Measurements from ENCODE around the gene EHMT2.

The EHMT2 gene

GRCh38 chr6:31887173-31888007 is 10.1 kb downstream of the EHMT2 start:
- ATAC-seq (ENCODE audit: insufficient read depth, low read depth) (no peak), DNase-seq (no peak)
- 0 out of 2 replicates have a peak, but pooled peaks cover 4% of the 10 kb centered on the region for H3K79me2 ChIP-seq (ENCODE audit: insufficient read depth, low read length)
- no peak overlapping the region for H3K9ac ChIP-seq (ENCODE audit: low read depth, low read length)
- H3K4me3 ChIP-seq (ENCODE audit: low read depth in 1 of 2, low read length in 2 of 2), result no peak overlapping the region
- TF ChIP-seq, protein P1, sequence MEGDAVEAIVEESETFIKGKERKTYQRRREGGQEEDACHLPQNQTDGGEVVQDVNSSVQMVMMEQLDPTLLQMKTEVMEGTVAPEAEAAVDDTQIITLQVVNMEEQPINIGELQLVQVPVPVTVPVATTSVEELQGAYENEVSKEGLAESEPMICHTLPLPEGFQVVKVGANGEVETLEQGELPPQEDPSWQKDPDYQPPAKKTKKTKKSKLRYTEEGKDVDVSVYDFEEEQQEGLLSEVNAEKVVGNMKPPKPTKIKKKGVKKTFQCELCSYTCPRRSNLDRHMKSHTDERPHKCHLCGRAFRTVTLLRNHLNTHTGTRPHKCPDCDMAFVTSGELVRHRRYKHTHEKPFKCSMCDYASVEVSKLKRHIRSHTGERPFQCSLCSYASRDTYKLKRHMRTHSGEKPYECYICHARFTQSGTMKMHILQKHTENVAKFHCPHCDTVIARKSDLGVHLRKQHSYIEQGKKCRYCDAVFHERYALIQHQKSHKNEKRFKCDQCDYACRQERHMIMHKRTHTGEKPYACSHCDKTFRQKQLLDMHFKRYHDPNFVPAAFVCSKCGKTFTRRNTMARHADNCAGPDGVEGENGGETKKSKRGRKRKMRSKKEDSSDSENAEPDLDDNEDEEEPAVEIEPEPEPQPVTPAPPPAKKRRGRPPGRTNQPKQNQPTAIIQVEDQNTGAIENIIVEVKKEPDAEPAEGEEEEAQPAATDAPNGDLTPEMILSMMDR (IDR thresholded peaks at IDR 0.05; ENCODE audit: borderline replicate concordance, extremely low read depth, low read length, poor library complexity, severe bottlenecking), result no peak
- no peak for TF ChIP-seq EZH2 (IDR thresholded peaks at IDR 0.05; ENCODE audit: borderline replicate concordance, low read depth, low read length, severe bottlenecking)
- H4K20me1 ChIP-seq (ENCODE audit: insufficient read depth, low read length), result peaks cover 29% of the 10 kb centered on the region; the same call in 1 of the 2 replicates
- H3K36me3 ChIP-seq (ENCODE audit: insufficient read depth, low read length), result peaks cover 90% of the 10 kb centered on the region
- H3K27ac ChIP-seq (ENCODE audit: low read length), result no peak overlapping the region
- no peak overlapping the region for H3K4me2 ChIP-seq (ENCODE audit: insufficient read depth, low read length)
- H3K4me1 ChIP-seq (ENCODE audit: insufficient read depth, low read length), result no peaks in the 10 kb centered on the region
- H3K27me3 ChIP-seq (ENCODE audit: insufficient read depth, low read length, poor library complexity), result no peaks in the 10 kb centered on the region
- H3K9me3 ChIP-seq (ENCODE audit: insufficient read depth, low read length, severe bottlenecking), result no peaks in the 10 kb centered on the region
- no peak overlapping the region for H2AFZ ChIP-seq (ENCODE audit: low read depth, low read length)

GRCh38 chr6:31886541-31886991 is 10.9 kb downstream of the EHMT2 start:
- no peak for TF ChIP-seq EZH2 (IDR thresholded peaks at IDR 0.05; ENCODE audit: borderline replicate concordance, low read depth, low read length, severe bottlenecking)
- TF ChIP-seq, protein P1 (IDR thresholded peaks at IDR 0.05; ENCODE audit: borderline replicate concordance, extremely low read depth, low read length, poor library complexity, severe bottlenecking), result no peak
- DNase-seq, result no peak
- Histone ChIP-seq H3K36me3 (ENCODE audit: insufficient read depth, low read length) (peaks cover 88% of the 10 kb centered on the region), H3K4me2 (ENCODE audit: insufficient read depth, low read length) (no peak overlapping the region), H3K27me3 (ENCODE audit: insufficient read depth, low read length, poor library complexity) (no peaks in the 10 kb centered on the region), H3K4me3 (ENCODE audit: low read depth in 1 of 2, low read length in 2 of 2) (no peak overlapping the region), H3K9me3 (ENCODE audit: insufficient read depth, low read length, severe bottlenecking) (no peaks in the 10 kb centered on the region), H3K9ac (ENCODE audit: low read depth, low read length) (no peak overlapping the region), H3K27ac (ENCODE audit: low read length) (no peak overlapping the region), H3K4me1 (ENCODE audit: insufficient read depth, low read length) (no peaks in the 10 kb centered on the region), H4K20me1 (ENCODE audit: insufficient read depth, low read length) (peaks cover 29% of the 10 kb centered on the region; the same call in 1 of the 2 replicates), H2AFZ (ENCODE audit: low read depth, low read length) (no peak overlapping the region), H3K79me2 (ENCODE audit: insufficient read depth, low read length) (0 out of 2 replicates have a peak, but pooled peaks cover 4% of the 10 kb centered on the region)
- ATAC-seq (ENCODE audit: insufficient read depth, low read depth), result no peak

DNA sequence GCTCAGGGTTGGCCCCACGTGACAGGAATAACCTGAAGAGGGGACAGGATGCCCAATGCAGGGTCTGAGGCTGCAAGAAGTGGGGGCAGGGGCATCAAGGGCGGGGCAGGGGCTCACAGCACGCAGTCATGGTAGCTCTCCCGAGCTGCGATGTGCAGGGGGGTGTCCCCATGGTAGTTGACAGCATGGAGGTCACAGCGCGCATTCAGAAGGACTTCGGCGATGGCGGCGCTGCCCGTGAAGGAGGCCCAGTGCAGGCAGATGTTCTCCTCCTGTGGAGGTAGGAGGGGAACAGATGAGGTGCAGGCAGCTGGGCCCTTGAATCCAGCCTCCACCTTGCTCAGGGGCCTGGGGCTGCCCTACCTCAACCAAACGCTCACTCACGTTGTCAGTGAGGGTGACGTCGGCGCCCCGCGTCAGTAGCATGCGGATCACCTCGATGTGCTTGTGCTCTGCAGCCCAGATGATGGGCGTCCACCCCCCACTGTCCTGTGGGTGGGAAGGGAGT is 12.9 kb downstream of the EHMT2 start:
- no peaks in the 10 kb centered on the region for H3K9me3 ChIP-seq (ENCODE audit: insufficient read depth, low read length, severe bottlenecking)
- H2AFZ ChIP-seq (ENCODE audit: low read depth, low read length), result no peak overlapping the region
- H3K27ac ChIP-seq (ENCODE audit: low read length), result no peak overlapping the region
- H4K20me1 ChIP-seq (ENCODE audit: insufficient read depth, low read length), result peaks cover 29% of the 10 kb centered on the region
- H3K4me3 ChIP-seq (ENCODE audit: low read depth in 1 of 2, low read length in 2 of 2), result no peak overlapping the region
- peaks cover 95% of the 10 kb centered on the region for H3K36me3 ChIP-seq (ENCODE audit: insufficient read depth, low read length)
- H3K27me3 ChIP-seq (ENCODE audit: insufficient read depth, low read length, poor library complexity), result no peaks in the 10 kb centered on the region
- no peak overlapping the region for H3K9ac ChIP-seq (ENCODE audit: low read depth, low read length)
- H3K4me1 ChIP-seq (ENCODE audit: insufficient read depth, low read length), result no peaks in the 10 kb centered on the region
- ATAC-seq (ENCODE audit: insufficient read depth, low read depth), result no peak
- TF ChIP-seq EZH2 (IDR thresholded peaks at IDR 0.05; ENCODE audit: borderline replicate concordance, low read depth, low read length, severe bottlenecking), result no peak
- TF ChIP-seq, protein P1 (IDR thresholded peaks at IDR 0.05; ENCODE audit: borderline replicate concordance, extremely low read depth, low read length, poor library complexity, severe bottlenecking), result no peak
- no peak overlapping the region for H3K4me2 ChIP-seq (ENCODE audit: insufficient read depth, low read length)
- 0 out of 2 replicates have a peak, but pooled peaks cover 4% of the 10 kb centered on the region for H3K79me2 ChIP-seq (ENCODE audit: insufficient read depth, low read length)
- no peak for DNase-seq
